ENCODE measurements around the gene MBLAC1. TPM values are rescaled to one million over a fixed set of nuclear protein-coding genes. Genes with fewer than 3 reads are reported as not detected.
A peak's percentile ranks its signal among the peaks of the same experiment; 100 is the strongest.

Gene MBLAC1
- polyA plus RNA-seq, 3 donors, result 0.57 to 0.81 (median 0.59) TPM

DNA sequence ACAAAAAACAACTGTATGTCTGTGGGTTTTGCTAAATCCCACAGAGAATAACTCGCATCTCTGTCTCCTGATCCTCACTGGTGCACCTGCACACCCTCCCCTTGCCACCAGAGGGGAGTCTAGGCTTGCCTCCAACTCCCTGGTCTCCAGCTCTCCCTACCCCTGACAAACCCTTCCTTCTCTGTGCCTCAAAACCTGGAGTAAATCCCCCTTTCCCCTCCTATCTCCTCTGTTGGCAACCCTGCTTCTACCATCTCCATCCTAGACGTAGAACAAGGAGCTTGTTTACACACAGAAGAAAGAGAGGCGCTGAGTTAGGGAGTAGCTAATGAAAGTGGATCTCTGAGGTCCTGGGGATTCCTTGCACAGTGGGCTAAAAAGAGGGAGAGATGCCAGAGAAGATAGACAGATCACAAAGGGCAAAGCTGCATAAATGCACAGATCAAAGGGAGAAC is 6.0 kb downstream of the MBLAC1 start:
- DNase-seq, result peak; percentile 58 to 66 (median 65)
- H3K9me3 Mint-ChIP-seq, result peaks cover 0 to 3% (median 0%) of the 10 kb centered on the region in 7 donors
- Histone ChIP-seq H3K9ac (ENCODE audit: insufficient read depth, low read length, poor library complexity, severe bottlenecking) (no peak overlapping the region), H3K4me3 (replicated peaks in 1 of 3; ENCODE audit: low read depth in 2 of 3, low read length in 3 of 3) (no peak overlapping the region), H3K36me3 (replicated peaks in 1 of 2; ENCODE audit: control insufficient read depth in 1 of 2, insufficient read depth in 2 of 2, low read length in 2 of 2) (no peaks in the 10 kb centered on the region), H4K20me1 (ENCODE audit: insufficient read depth, low read length) (no peaks in the 10 kb centered on the region), H3K4me2 (replicated peaks; ENCODE audit: extremely low read depth, low read length, poor library complexity, severe bottlenecking) (no peak overlapping the region), H3K79me2 (ENCODE audit: insufficient read depth, low read length) (no peaks in the 10 kb centered on the region), H3K27ac (ENCODE audit: low read depth in 1 of 2, low read length in 2 of 2) (no peak overlapping the region), H2AFZ (ENCODE audit: insufficient read depth, low read depth, low read length, poor library complexity, severe bottlenecking) (no peak overlapping the region), H3K27me3 (ENCODE audit: control insufficient read depth in 2 of 2, insufficient read depth in 2 of 2, low read length in 2 of 2) (peaks cover 0 to 14% of the 10 kb centered on the region in 2 donors), H3K4me1 (ENCODE audit: control insufficient read depth in 1 of 2, insufficient read depth in 2 of 2, low read length in 2 of 2) (peaks cover 9 to 14% of the 10 kb centered on the region in 2 donors), H3K9me3 (replicated peaks in 1 of 2; ENCODE audit: control insufficient read depth in 1 of 2, insufficient read depth in 1 of 2, low read length in 2 of 2) (no peaks in the 10 kb centered on the region)
- WGBS (ENCODE audit: insufficient coverage), result 57% methylated on average over 2 of the region's 3 CpGs
- intact Hi-C loops (cut with micrococcal nuclease), result loop anchor here (2.0 to 5.0 kb wide), 2 partner anchors 84 to 85 kb away; partner anchors contain the start of gene PVRIG (in 1 of the 2)
- no peak overlapping the region for H3K27ac Mint-ChIP-seq
- H3K4me3 Mint-ChIP-seq, result no peak overlapping the region
- TF ChIP-seq, protein P1, sequence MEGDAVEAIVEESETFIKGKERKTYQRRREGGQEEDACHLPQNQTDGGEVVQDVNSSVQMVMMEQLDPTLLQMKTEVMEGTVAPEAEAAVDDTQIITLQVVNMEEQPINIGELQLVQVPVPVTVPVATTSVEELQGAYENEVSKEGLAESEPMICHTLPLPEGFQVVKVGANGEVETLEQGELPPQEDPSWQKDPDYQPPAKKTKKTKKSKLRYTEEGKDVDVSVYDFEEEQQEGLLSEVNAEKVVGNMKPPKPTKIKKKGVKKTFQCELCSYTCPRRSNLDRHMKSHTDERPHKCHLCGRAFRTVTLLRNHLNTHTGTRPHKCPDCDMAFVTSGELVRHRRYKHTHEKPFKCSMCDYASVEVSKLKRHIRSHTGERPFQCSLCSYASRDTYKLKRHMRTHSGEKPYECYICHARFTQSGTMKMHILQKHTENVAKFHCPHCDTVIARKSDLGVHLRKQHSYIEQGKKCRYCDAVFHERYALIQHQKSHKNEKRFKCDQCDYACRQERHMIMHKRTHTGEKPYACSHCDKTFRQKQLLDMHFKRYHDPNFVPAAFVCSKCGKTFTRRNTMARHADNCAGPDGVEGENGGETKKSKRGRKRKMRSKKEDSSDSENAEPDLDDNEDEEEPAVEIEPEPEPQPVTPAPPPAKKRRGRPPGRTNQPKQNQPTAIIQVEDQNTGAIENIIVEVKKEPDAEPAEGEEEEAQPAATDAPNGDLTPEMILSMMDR (IDR thresholded peaks at IDR 0.05), result peak; percentile 95
- peaks cover 19% of the 10 kb centered on the region in 3 donors for H3K27me3 Mint-ChIP-seq (ENCODE audit: low read depth in 3 of 3)
- H3K4me1 Mint-ChIP-seq, result peaks cover 16% of the 10 kb centered on the region
- no peaks in the 10 kb centered on the region for H3K36me3 Mint-ChIP-seq

DNA sequence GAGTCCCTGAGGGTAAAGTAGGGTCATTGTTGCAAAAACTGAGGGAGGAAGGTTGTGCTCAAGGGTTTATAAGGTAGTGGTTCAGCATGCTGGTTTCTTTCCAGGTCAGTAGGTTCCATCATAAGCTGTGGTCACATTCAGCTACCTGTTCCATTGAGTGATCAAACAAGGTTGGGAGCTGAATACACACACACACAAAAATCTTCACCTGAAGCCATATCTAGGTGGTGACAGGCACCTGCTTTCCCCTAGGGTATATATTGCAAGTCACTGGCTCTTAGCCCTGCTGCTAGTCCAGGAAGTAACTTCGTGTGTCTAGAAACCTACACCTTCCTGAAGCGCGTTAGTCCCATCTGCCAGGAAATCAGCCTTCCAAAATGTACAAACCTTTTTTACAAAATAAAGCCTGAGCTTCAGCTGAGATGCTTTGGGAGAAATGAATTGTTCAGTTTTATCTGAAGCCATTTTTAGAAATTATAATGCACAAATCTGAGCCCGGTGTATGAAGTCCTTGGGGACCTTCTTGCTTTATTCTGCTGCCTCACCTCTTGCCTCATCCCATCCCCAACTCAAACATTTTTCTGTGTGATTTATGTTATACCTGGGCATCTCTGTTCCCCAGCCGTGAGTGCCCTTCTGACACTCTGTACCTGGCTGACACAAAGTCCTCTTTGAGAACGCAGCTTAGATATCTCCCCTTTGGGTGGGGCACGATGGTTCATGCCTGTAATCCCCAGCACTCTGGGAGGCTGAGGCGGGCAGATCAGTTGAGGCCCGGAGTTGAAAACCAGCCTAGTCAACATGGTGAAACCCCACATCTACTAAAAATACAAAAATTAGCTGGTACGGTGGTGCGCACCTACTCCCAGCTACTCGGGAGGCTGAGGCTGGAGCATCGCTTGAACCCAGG is 11.3 kb downstream of the MBLAC1 start:
- Histone ChIP-seq H3K9ac (ENCODE audit: insufficient read depth, low read length, poor library complexity, severe bottlenecking) (no peak overlapping the region), H3K4me1 (ENCODE audit: control insufficient read depth in 1 of 2, insufficient read depth in 2 of 2, low read length in 2 of 2) (peaks cover 18 to 23% of the 10 kb centered on the region in 2 donors), H3K27me3 (ENCODE audit: control insufficient read depth in 2 of 2, insufficient read depth in 2 of 2, low read length in 2 of 2) (no peaks in the 10 kb centered on the region), H3K79me2 (ENCODE audit: insufficient read depth, low read length) (no peaks in the 10 kb centered on the region), H3K9me3 (replicated peaks in 1 of 2; ENCODE audit: control insufficient read depth in 1 of 2, insufficient read depth in 1 of 2, low read length in 2 of 2) (no peaks in the 10 kb centered on the region), H4K20me1 (ENCODE audit: insufficient read depth, low read length) (no peaks in the 10 kb centered on the region), H3K4me2 (replicated peaks; ENCODE audit: extremely low read depth, low read length, poor library complexity, severe bottlenecking) (no peak overlapping the region), H3K27ac (ENCODE audit: low read depth in 1 of 2, low read length in 2 of 2) (no peak overlapping the region), H3K4me3 (replicated peaks in 1 of 3; ENCODE audit: low read depth in 2 of 3, low read length in 3 of 3) (no peak overlapping the region), H2AFZ (ENCODE audit: insufficient read depth, low read depth, low read length, poor library complexity, severe bottlenecking) (peak overlapping the region; percentile 31), H3K36me3 (replicated peaks in 1 of 2; ENCODE audit: control insufficient read depth in 1 of 2, insufficient read depth in 2 of 2, low read length in 2 of 2) (no peaks in the 10 kb centered on the region)
- H3K9me3 Mint-ChIP-seq, result no peaks in the 10 kb centered on the region
- H3K36me3 Mint-ChIP-seq, result no peaks in the 10 kb centered on the region
- no peak for DNase-seq
- H3K27me3 Mint-ChIP-seq (ENCODE audit: low read depth in 3 of 3), result peaks cover 4 to 12% (median 5%) of the 10 kb centered on the region in 3 donors
- peaks cover 21% of the 10 kb centered on the region for H3K4me1 Mint-ChIP-seq
- 84% methylated on average over 7 of the region's 13 CpGs for WGBS (ENCODE audit: insufficient coverage)
- peak overlapping the region in 1 of 7 donors; percentile 32 for H3K27ac Mint-ChIP-seq
- no peak overlapping the region for H3K4me3 Mint-ChIP-seq
- TF ChIP-seq, protein P1 (IDR thresholded peaks at IDR 0.05), result no peak
- intact Hi-C loops (cut with micrococcal nuclease), result loop anchor here in 1 of 2 donors (5.0 kb wide), 1 partner anchor 274 kb away; no protein-coding TSS in a partner anchor
